Gastrocnemius medialis (tissue), 4 donors: ENCODE data around the gene C17orf67. TPM values are rescaled to one million over a fixed set of nuclear protein-coding genes. Genes with fewer than 3 reads are reported as not detected.

ENCODE experiments used
- ATAC-seq, 2 donors: fragments of 150-250 bp; one replicate each; pipeline ENCODE4 v1.9.1; 2016
- DNase-seq, 2 donors: peaks; one replicate each; pipeline ENCODE4 v3.0.0-alpha.2; 2019
- H3K27ac ChIP-seq, 4 donors: fragments of 200-600 bp; sonication (generic); 1 replicate in 1 of 4; 2 replicates in 3 of 4; pipeline ENCODE4 v1.5.1; 2016 to 2018; ENCODE audit warnings: mild to moderate bottlenecking in 2 of 4, moderate library complexity in 1 of 4
- H3K27me3 ChIP-seq, 3 donors: fragments of 200-600 bp; sonication (generic) in 2 of 3; 1 replicate in 1 of 3; 2 replicates in 2 of 3; pipeline versions ENCODE4 v1.5.1 to v1.6.0; 2016 to 2019; ENCODE audit warnings: mild to moderate bottlenecking in 1 of 3, moderate library complexity in 1 of 3
- H3K36me3 ChIP-seq, 2 donors: fragments of 200-600 bp; sonication (generic) in 1 of 2; one replicate each; pipeline ENCODE4 v1.5.1; 2017 to 2018
- H3K4me1 ChIP-seq, 2 donors: fragments of 200-600 bp; sonication (generic) in 1 of 2; one replicate each; pipeline ENCODE4 v1.5.1; 2016 to 2017; ENCODE audit warnings: mild to moderate bottlenecking in 2 of 2
- H3K4me3 ChIP-seq, 4 donors: fragments of 200-600 bp; sonication (generic) in 3 of 4; 1 replicate in 1 of 4; 2 replicates in 3 of 4; pipeline ENCODE4 v1.5.1; 2016 to 2019; ENCODE audit warnings: mild to moderate bottlenecking in 2 of 4
- H3K9me3 ChIP-seq, 3 donors: fragments of 200-600 bp; sonication (generic) in 2 of 3; 1 replicate in 1 of 3; 2 replicates in 2 of 3; pipeline ENCODE4 v1.5.1; 2016 to 2019
- POLR2A ChIP-seq, 2 donors: fragments of 450-650 bp; IDR thresholded peaks; one replicate each; pipeline ENCODE4 v1.6.1; 2017; ENCODE audit warnings: antibody characterized with exemption in 2 of 2, mild to moderate bottlenecking in 2 of 2, moderate library complexity in 2 of 2
- in situ Hi-C, 4 donors: fragments of 200-750 bp; cut with MboI; loops; one replicate each; pipeline versions ENCODE4 v1.15.0 to v1.8.0; 2017; ENCODE audit warnings: low sequenced_read_pairs in 4 of 4
- intact Hi-C: fragments of 100-400 bp; cut with DNase I; formaldehyde crosslinking; loops from one replicate; pipeline ENCODE4 v1.15.1; 2023; ENCODE audit warnings: low total_unique reads
- total RNA-seq, 4 donors: library from RNA; depleted of rRNA; stranded (reverse); fragments of >200 nt; gene quantifications; one replicate each; pipeline versions ENCODE4 v1.1.0 to v1.2.3, GENCODE V29; 2016
- TF ChIP-seq, protein P1 (sequence below), 5 experiments: fragments of 450-650 bp in 3 of 5; fragments of 200-600 bp in 2 of 5; sonication (generic) in 2 of 5; IDR thresholded peaks in 4 of 5; conservative IDR thresholded peaks in 1 of 5; 1 replicate in 4 of 5; 2 replicates in 1 of 5; pipeline ENCODE4 v1.5.1; 2016 to 2019; ENCODE audit warnings: antibody characterized with exemption in 5 of 5, mild to moderate bottlenecking in 3 of 5, moderate library complexity in 3 of 5

C17orf67 gene
- total RNA-seq, 4 donors from 2014 or later = 0.16 TPM; not detected in 3

DNA sequence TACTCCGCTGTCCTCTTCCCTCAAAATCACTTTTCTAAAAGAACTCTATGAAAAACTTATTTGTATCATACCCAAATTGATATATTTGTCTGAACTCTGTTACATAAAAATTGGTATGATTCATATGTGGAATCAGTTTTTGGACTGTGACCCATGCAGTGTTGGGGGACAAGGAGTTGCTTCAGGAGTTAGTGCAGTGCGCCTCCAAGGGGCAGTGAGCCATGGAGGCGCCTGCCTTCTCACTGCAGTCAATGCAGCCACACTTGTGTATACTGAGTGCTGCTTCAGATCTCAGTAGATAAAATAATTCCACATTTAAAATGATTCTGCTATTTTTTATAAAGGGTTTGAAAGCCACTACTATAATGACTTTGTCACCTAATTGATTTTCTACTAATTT is 32.8 kb upstream of the C17orf67 start:
- no peak for DNase-seq

DNA sequence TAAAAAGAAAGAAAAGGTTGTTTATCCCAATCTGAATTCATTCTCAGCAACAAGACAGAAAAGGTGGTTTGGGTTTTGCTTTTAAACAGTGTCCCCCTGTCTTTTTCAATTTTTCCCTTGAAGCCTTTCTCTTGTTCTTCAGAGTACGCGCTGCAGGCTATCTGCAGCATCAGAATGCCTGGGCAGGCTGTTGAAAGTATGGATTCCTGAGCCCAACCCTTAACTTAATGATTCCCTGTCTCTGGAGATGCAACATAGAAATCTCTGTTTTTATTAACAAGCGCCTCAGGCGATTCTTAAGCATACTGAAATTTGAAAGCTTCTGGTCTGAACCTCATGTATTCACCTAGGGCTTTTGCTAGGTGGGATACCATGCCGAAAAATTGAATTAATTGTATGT is 32.4 kb upstream of the C17orf67 start:
- in situ Hi-C loops = no loop called here
- H3K4me1 ChIP-seq = no peaks in the 10 kb centered on the region
- TF ChIP-seq, protein P1, sequence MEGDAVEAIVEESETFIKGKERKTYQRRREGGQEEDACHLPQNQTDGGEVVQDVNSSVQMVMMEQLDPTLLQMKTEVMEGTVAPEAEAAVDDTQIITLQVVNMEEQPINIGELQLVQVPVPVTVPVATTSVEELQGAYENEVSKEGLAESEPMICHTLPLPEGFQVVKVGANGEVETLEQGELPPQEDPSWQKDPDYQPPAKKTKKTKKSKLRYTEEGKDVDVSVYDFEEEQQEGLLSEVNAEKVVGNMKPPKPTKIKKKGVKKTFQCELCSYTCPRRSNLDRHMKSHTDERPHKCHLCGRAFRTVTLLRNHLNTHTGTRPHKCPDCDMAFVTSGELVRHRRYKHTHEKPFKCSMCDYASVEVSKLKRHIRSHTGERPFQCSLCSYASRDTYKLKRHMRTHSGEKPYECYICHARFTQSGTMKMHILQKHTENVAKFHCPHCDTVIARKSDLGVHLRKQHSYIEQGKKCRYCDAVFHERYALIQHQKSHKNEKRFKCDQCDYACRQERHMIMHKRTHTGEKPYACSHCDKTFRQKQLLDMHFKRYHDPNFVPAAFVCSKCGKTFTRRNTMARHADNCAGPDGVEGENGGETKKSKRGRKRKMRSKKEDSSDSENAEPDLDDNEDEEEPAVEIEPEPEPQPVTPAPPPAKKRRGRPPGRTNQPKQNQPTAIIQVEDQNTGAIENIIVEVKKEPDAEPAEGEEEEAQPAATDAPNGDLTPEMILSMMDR (IDR thresholded peaks at IDR 0.05 in 4 of 5, conservative IDR thresholded peaks at IDR 0.05 in 1 of 5) = no peak
- TF ChIP-seq POLR2A (IDR thresholded peaks at IDR 0.05) = no peak

More for the DNA sequence above, 32.8 kb upstream of the C17orf67 start:
- Histone ChIP-seq H3K4me1 (no peaks in the 10 kb centered on the region), H3K9me3 (no peaks in the 10 kb centered on the region), H3K36me3 (no peaks in the 10 kb centered on the region), H3K4me3 (no peak overlapping the region), H3K27ac (no peak overlapping the region), H3K27me3 (no peaks in the 10 kb centered on the region)
- intact Hi-C loops = no loop called here
- TF ChIP-seq POLR2A (IDR thresholded peaks at IDR 0.05) = no peak
- TF ChIP-seq, protein P1 (IDR thresholded peaks at IDR 0.05 in 4 of 5, conservative IDR thresholded peaks at IDR 0.05 in 1 of 5) = peak in 1 of 5 experiments; percentile 12
- in situ Hi-C loops = no loop called here
- ATAC-seq = no peak

DNA sequence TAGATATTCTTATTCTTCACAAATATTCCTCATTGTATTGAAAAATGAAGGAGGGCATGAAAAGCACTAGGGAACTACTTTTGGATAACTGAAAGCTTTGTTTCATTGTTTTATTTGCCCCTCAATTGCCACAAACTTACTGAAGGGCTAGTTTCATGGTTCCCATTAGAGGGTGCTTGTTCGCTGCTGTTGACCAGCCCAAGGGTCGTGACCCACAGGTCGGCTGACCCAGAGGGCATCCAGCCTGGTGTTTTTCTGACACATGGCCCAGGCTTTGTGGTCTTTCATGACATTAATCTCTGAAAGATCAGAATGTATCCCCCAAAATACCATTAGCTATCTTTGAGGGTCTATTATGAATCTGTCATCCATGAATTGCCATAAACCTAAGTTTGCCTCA is 30.3 kb upstream of the C17orf67 start:
- Histone ChIP-seq H3K27ac (no peak overlapping the region), H3K4me1 (no peaks in the 10 kb centered on the region), H3K27me3 (no peaks in the 10 kb centered on the region), H3K9me3 (no peaks in the 10 kb centered on the region), H3K36me3 (peaks cover 0 to 3% of the 10 kb centered on the region in 2 donors), H3K4me3 (no peak overlapping the region)
- no peak for TF ChIP-seq POLR2A (IDR thresholded peaks at IDR 0.05)
- TF ChIP-seq, protein P1 (IDR thresholded peaks at IDR 0.05 in 4 of 5, conservative IDR thresholded peaks at IDR 0.05 in 1 of 5) = no peak
- in situ Hi-C loops (no loop called here), intact Hi-C loops (no loop called here)
- no peak for DNase-seq
- ATAC-seq = no peak

More for the DNA sequence above, 32.4 kb upstream of the C17orf67 start:
- DNase-seq (no peak), ATAC-seq (no peak)
- H3K4me3 ChIP-seq = no peak overlapping the region
- no peaks in the 10 kb centered on the region for H3K9me3 ChIP-seq
- no peaks in the 10 kb centered on the region for H3K36me3 ChIP-seq
- H3K27me3 ChIP-seq = no peaks in the 10 kb centered on the region
- no peak overlapping the region for H3K27ac ChIP-seq
- intact Hi-C loops = no loop called here

DNA sequence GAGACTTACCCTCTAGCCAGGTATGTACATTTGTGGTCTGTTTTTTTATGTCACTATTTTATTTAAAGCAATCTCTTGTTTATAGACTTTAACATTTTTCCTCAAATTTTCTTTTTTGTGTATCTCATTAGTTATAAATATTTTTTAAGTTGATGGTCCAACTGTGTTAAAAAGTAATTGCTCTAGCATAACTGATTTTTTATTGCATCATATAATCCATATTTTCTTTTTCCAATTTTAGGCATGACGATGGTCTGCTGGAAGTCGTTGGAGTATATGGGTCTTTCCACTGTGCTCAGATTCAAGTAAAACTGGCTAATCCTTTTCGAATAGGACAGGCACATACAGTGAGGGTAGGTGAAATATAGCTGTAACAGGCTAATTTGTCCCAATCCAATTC is 28.2 kb upstream of the C17orf67 start:
- no peak for DNase-seq

More for the DNA sequence above, 28.2 kb upstream of the C17orf67 start:
- in situ Hi-C loops = no loop called here
- TF ChIP-seq, protein P1 (IDR thresholded peaks at IDR 0.05 in 4 of 5, conservative IDR thresholded peaks at IDR 0.05 in 1 of 5) = no peak
- no peak for TF ChIP-seq POLR2A (IDR thresholded peaks at IDR 0.05)
- ATAC-seq = no peak
- no peak overlapping the region for H3K4me3 ChIP-seq
- H3K4me1 ChIP-seq = no peaks in the 10 kb centered on the region
- no peak overlapping the region for H3K27ac ChIP-seq
- no peaks in the 10 kb centered on the region for H3K27me3 ChIP-seq
- no peaks in the 10 kb centered on the region for H3K9me3 ChIP-seq
- intact Hi-C loops = no loop called here
- H3K36me3 ChIP-seq = peaks cover 0 to 3% of the 10 kb centered on the region in 2 donors
